ENCODE measurements around the gene ATAD1.

The ATAD1 gene

DNA sequence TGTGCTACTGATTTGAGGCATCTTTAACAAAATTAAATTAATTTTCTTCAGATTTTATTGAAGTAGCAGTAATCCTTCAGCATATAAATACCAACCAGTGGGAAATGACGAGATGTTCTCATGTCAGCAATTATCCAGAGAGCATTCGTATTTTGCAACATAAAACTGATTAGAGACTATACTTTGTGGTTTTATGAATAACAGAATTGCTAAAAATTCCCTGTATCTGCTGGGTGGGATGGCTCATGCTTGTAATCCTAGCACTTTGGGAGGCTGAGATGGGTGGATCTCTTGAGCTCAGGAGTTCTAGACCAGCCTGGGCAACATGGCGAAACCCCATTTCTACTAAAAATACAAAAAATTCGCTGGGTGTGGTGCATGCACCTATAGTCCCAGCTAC lies 56.9 kb downstream of the ATAD1 start:
- TF ChIP-seq SUZ12 (IDR thresholded peaks at IDR 0.05; ENCODE audit: extremely low read depth, insufficient read depth, insufficient read length) (no peak), ZNF274 (IDR thresholded peaks at IDR 0.05; ENCODE audit: low read depth, low read length) (no peak), YY1 (IDR thresholded peaks at IDR 0.05; ENCODE audit: insufficient read depth, insufficient read length) (no peak)
- peaks cover 37% of the 10 kb centered on the region for H3K36me3 ChIP-seq (ENCODE audit: insufficient read depth, insufficient read length, low read length)
- no peaks in the 10 kb centered on the region for H3K9me3 ChIP-seq (ENCODE audit: insufficient read depth, low read length)
- no peak overlapping the region for H3K9ac ChIP-seq (ENCODE audit: insufficient read length, low read depth)
- H3K27me3 ChIP-seq (ENCODE audit: insufficient read depth, insufficient read length) = no peaks in the 10 kb centered on the region
- no peaks in the 10 kb centered on the region for H3K4me1 ChIP-seq (ENCODE audit: insufficient read depth, insufficient read length)
- DNase-seq (ENCODE audit: low read depth, low spot score) = no peak
- H3K4me3 ChIP-seq (ENCODE audit: insufficient read length, low read depth) = no peak overlapping the region

- Histone ChIP-seq H3K4me3 (ENCODE audit: insufficient read length, low read depth) (no peak overlapping the region), H3K27me3 (ENCODE audit: insufficient read depth, insufficient read length) (no peaks in the 10 kb centered on the region), H3K9me3 (ENCODE audit: insufficient read depth, low read length) (no peaks in the 10 kb centered on the region), H3K9ac (ENCODE audit: insufficient read length, low read depth) (no peak overlapping the region), H3K36me3 (ENCODE audit: insufficient read depth, insufficient read length, low read length) (peaks cover 37% of the 10 kb centered on the region), H3K4me1 (ENCODE audit: insufficient read depth, insufficient read length) (no peaks in the 10 kb centered on the region)
- DNase-seq (ENCODE audit: low read depth, low spot score) = no peak
- no peak for TF ChIP-seq ZNF274 (IDR thresholded peaks at IDR 0.05; ENCODE audit: low read depth, low read length)
- TF ChIP-seq SUZ12 (IDR thresholded peaks at IDR 0.05; ENCODE audit: extremely low read depth, insufficient read depth, insufficient read length) = no peak
- TF ChIP-seq YY1 (IDR thresholded peaks at IDR 0.05; ENCODE audit: insufficient read depth, insufficient read length) = no peak
Observed at GRCh38 chr10:87760195-87760905, 57.7 kb downstream of the ATAD1 start.

DNA sequence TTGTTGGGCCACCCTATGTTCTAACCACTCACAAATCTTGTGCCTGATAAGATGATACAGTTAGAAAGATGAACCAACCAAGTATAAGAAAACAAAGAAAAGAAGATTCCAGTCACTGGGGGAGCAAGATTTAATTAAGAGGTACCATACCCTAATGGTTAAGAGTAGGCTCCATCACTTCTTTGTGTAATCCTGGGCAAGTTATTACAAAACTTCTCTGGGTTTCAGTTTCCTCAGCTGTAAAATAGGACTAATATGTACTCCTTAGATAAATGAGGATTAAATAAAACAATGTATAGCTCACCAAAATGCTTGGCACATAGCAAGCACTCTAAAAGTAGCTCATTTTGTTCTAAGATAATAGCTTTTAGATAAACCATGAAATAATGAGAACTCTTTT lies 58.5 kb downstream of the ATAD1 start:
- Histone ChIP-seq H3K36me3 (ENCODE audit: insufficient read depth, insufficient read length, low read length) (peaks cover 36% of the 10 kb centered on the region), H3K9ac (ENCODE audit: insufficient read length, low read depth) (no peak overlapping the region), H3K4me3 (ENCODE audit: insufficient read length, low read depth) (no peak overlapping the region), H3K9me3 (ENCODE audit: insufficient read depth, low read length) (no peaks in the 10 kb centered on the region), H3K4me1 (ENCODE audit: insufficient read depth, insufficient read length) (no peaks in the 10 kb centered on the region), H3K27me3 (ENCODE audit: insufficient read depth, insufficient read length) (no peaks in the 10 kb centered on the region)
- no peak for DNase-seq (ENCODE audit: low read depth, low spot score)
- TF ChIP-seq SUZ12 (IDR thresholded peaks at IDR 0.05; ENCODE audit: extremely low read depth, insufficient read depth, insufficient read length) (no peak), YY1 (IDR thresholded peaks at IDR 0.05; ENCODE audit: insufficient read depth, insufficient read length) (no peak)

DNA sequence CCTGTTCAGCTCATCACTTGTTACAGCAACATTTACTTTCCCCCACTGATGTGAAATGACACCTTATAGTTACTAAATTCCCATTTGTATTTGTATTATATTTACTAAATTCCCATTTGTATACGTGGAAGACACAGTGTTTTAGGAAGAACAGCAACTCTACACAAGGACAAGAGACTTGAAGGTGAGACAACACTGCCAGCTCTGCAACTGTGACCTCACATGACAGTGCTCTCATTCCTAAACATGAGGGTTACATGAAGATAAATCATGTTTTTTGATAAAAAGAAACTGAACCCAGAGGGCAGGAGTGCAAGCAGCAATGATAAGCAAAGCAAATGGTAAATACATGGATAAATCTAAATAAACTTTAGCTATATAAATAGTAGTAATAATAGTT lies 60.3 kb downstream of the ATAD1 start:
- TF ChIP-seq SUZ12 (IDR thresholded peaks at IDR 0.05; ENCODE audit: extremely low read depth, insufficient read depth, insufficient read length) (no peak), YY1 (IDR thresholded peaks at IDR 0.05; ENCODE audit: insufficient read depth, insufficient read length) (no peak), ZNF274 (IDR thresholded peaks at IDR 0.05; ENCODE audit: low read depth, low read length) (no peak)
- no peak overlapping the region for H3K4me3 ChIP-seq (ENCODE audit: insufficient read length, low read depth)
- no peak overlapping the region for H3K9ac ChIP-seq (ENCODE audit: insufficient read length, low read depth)
- H3K36me3 ChIP-seq (ENCODE audit: insufficient read depth, insufficient read length, low read length) = peaks cover 38% of the 10 kb centered on the region
- no peak for DNase-seq (ENCODE audit: low read depth, low spot score)
- H3K9me3 ChIP-seq (ENCODE audit: insufficient read depth, low read length) = no peaks in the 10 kb centered on the region
- H3K27me3 ChIP-seq (ENCODE audit: insufficient read depth, insufficient read length) = no peaks in the 10 kb centered on the region
- H3K4me1 ChIP-seq (ENCODE audit: insufficient read depth, insufficient read length) = no peaks in the 10 kb centered on the region

DNA sequence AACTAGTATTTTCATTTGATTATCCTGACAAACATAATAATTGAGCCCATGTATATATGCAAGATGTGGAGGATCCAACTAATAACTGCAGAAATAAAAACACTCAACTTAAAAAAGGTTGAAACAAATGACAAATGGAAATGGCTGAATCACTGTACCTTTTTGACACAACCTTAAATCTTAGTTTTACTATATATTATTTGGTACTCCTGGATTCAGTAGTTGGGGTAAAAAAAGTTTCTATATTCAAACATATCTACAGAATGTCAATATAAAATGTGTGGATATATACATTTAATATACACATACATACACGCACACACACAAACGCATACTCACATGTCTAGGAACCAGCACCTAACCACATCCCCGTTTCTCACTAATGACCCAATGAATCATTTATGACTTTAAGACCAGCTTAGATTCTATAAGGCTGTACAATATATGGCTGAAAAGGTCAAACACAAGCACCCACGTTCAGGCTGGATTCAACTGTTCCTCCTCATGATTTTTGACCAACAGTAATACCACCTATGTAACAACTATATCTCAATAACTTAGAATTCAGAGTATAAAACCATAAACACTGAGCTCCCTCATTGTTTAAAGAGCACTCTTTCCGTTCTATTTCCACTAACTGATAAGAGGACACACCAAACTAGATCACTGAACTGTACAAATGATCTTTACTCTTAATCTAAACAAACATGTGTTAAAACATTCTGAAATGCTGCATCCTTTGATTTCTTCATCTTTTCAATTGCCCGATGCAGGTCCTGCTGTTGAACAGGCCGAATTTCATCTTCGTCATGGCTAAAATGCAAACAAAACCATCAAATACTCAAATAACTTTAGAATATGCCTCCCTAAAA lies 63.8 kb downstream of the ATAD1 start:
- Histone ChIP-seq H3K27me3 (ENCODE audit: insufficient read depth, insufficient read length) (no peaks in the 10 kb centered on the region), H3K36me3 (ENCODE audit: insufficient read depth, insufficient read length, low read length) (peaks cover 29% of the 10 kb centered on the region), H3K9me3 (ENCODE audit: insufficient read depth, low read length) (no peaks in the 10 kb centered on the region), H3K4me3 (ENCODE audit: insufficient read length, low read depth) (no peak overlapping the region), H3K9ac (ENCODE audit: insufficient read length, low read depth) (no peak overlapping the region), H3K4me1 (ENCODE audit: insufficient read depth, insufficient read length) (no peaks in the 10 kb centered on the region)
- DNase-seq (ENCODE audit: low read depth, low spot score) = no peak
- TF ChIP-seq ZNF274 (IDR thresholded peaks at IDR 0.05; ENCODE audit: low read depth, low read length) (no peak), SUZ12 (IDR thresholded peaks at IDR 0.05; ENCODE audit: extremely low read depth, insufficient read depth, insufficient read length) (no peak), YY1 (IDR thresholded peaks at IDR 0.05; ENCODE audit: insufficient read depth, insufficient read length) (no peak)

DNA sequence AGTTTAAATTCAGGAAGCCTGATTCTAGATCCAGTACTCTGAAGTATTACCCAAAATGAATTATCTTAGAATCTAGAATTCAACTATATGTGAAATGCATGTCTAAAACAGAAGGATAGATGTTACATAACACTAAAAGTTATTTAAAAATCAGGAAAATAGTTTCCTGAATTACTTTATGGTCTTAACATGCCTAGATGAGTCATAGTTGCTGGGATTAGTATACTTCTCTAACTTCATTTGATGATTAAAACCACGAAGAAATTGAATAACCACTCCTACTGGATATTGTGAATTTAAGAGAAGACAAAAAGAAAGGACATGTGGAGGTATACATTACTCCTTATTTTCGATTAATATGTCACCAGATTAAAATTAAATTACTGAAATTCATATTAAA lies 65.5 kb downstream of the ATAD1 start:
- peaks cover 24% of the 10 kb centered on the region for H3K36me3 ChIP-seq (ENCODE audit: insufficient read depth, insufficient read length, low read length)
- DNase-seq (ENCODE audit: low read depth, low spot score) = no peak

GRCh38 chr10:87751274-87751673 lies 66.8 kb downstream of the ATAD1 start:
- no peak for TF ChIP-seq SUZ12 (IDR thresholded peaks at IDR 0.05; ENCODE audit: extremely low read depth, insufficient read depth, insufficient read length)
- TF ChIP-seq YY1 (IDR thresholded peaks at IDR 0.05; ENCODE audit: insufficient read depth, insufficient read length) = no peak
- no peak for TF ChIP-seq ZNF274 (IDR thresholded peaks at IDR 0.05; ENCODE audit: low read depth, low read length)
- no peak for DNase-seq (ENCODE audit: low read depth, low spot score)

More for the DNA sequence above, 65.5 kb downstream of the ATAD1 start:
- no peak overlapping the region for H3K4me3 ChIP-seq (ENCODE audit: insufficient read length, low read depth)
- TF ChIP-seq ZNF274 (IDR thresholded peaks at IDR 0.05; ENCODE audit: low read depth, low read length) (no peak), YY1 (IDR thresholded peaks at IDR 0.05; ENCODE audit: insufficient read depth, insufficient read length) (no peak), SUZ12 (IDR thresholded peaks at IDR 0.05; ENCODE audit: extremely low read depth, insufficient read depth, insufficient read length) (no peak)
- no peaks in the 10 kb centered on the region for H3K4me1 ChIP-seq (ENCODE audit: insufficient read depth, insufficient read length)
- no peaks in the 10 kb centered on the region for H3K27me3 ChIP-seq (ENCODE audit: insufficient read depth, insufficient read length)
- no peaks in the 10 kb centered on the region for H3K9me3 ChIP-seq (ENCODE audit: insufficient read depth, low read length)
- no peak overlapping the region for H3K9ac ChIP-seq (ENCODE audit: insufficient read length, low read depth)

More at GRCh38 chr10:87751274-87751673, 66.8 kb downstream of the ATAD1 start:
- Histone ChIP-seq H3K9me3 (ENCODE audit: insufficient read depth, low read length) (no peaks in the 10 kb centered on the region), H3K4me3 (ENCODE audit: insufficient read length, low read depth) (no peak overlapping the region), H3K4me1 (ENCODE audit: insufficient read depth, insufficient read length) (no peaks in the 10 kb centered on the region), H3K27me3 (ENCODE audit: insufficient read depth, insufficient read length) (no peaks in the 10 kb centered on the region), H3K9ac (ENCODE audit: insufficient read length, low read depth) (no peak overlapping the region), H3K36me3 (ENCODE audit: insufficient read depth, insufficient read length, low read length) (peaks cover 17% of the 10 kb centered on the region)
